HCT116 (cell line): ENCODE results near the gene IVD. TPM values are rescaled to one million over a fixed set of nuclear protein-coding genes. Genes with fewer than 3 reads are reported as not detected.

ENCODE experiments used
- ATAC-seq: fragments of 200-7000 bp; cut with Tn5 transposase; 2 replicates; pipeline ENCODE4 v1.9.1; 2020; ENCODE audit warnings: mild to moderate bottlenecking, moderate library complexity
- BruUV-seq: library from RNA; stranded (reverse); fragments of 400-500 nt; replicated peaks from 2 replicates; lab custom pipeline; 2021; lab: Mats Ljungman, UMichigan
- CTCF ChIA-PET: fragments of 300-600 bp; sonication (Branson Sonifier 250); formaldehyde crosslinking; loops from one replicate; lab custom pipeline; 2021; ENCODE audit warnings: antibody characterized with exemption; lab: Charles Lee
- POLR2A ChIA-PET: fragments of 300-600, 350-600 bp; sonication (Branson Sonifier 250); formaldehyde crosslinking; loops from one replicate; lab custom pipeline; 2021; ENCODE audit warnings: antibody characterized with exemption; lab: Charles Lee
- RAD21 ChIA-PET, 2 experiments: fragments of 300-600 bp; sonication (Branson Sonifier 250); formaldehyde crosslinking; loops; one replicate each; lab custom pipeline; 2023; ENCODE audit warnings: low total read pairs in 2 of 2; ENCODE audit not compliant: uncharacterized antibody in 2 of 2, unreplicated experiment in 2 of 2, low non-redundant PET in 1 of 2; lab: Charles Lee
- DNase-seq: peaks from one replicate; pipeline ENCODE4 v3.0.0-alpha.2; 2010; ENCODE audit warnings: low read depth, low spot score
- H2AFZ ChIP-seq: fragments of 200-600 bp; shearing (Covaris generic), sonication (generic); 2 replicates; pipeline ENCODE4 v1.6.1; 2017; ENCODE audit warnings: low read depth, mixed run types, mixed read lengths, antibody characterized with exemption, low read length; ENCODE audit not compliant: poor library complexity, severe bottlenecking
- H3K27ac ChIP-seq: 2 replicates; pipeline ENCODE4 v1.5.1; 2012; ENCODE audit warnings: low read depth, low read length
- H3K27me3 ChIP-seq: fragments of 200-600 bp; sonication (generic); 2 replicates; pipeline ENCODE4 v1.6.1; 2016; ENCODE audit warnings: mixed run types, low read length, mixed read lengths; ENCODE audit not compliant: insufficient read depth
- H3K36me3 ChIP-seq, 2 experiments: fragments of 200-500 bp in 1 of 2; fragments of 200-600 bp in 1 of 2; sonication (Bioruptor generic) in 1 of 2; sonication (generic) in 1 of 2; 2 replicates each; pipeline versions ENCODE4 v1.5.1 to v1.6.1; 2014 to 2016; ENCODE audit warnings: low read length in 2 of 2, inconsistent platforms in 1 of 2, mixed read lengths in 1 of 2, mixed run types in 1 of 2; ENCODE audit not compliant: insufficient read depth in 2 of 2, control insufficient read depth in 1 of 2
- H3K4me1 ChIP-seq, 2 experiments: fragments of 200-600 bp in 1 of 2; sonication (generic) in 1 of 2; 2 replicates each; pipeline versions ENCODE4 v1.5.1 to v1.6.1; 2012 to 2017; ENCODE audit warnings: low read length in 2 of 2, inconsistent platforms in 1 of 2, mild to moderate bottlenecking in 1 of 2, mixed read lengths in 1 of 2, mixed run types in 1 of 2, moderate library complexity in 1 of 2; ENCODE audit not compliant: insufficient read depth in 2 of 2, control insufficient read depth in 1 of 2
- H3K4me2 ChIP-seq: fragments of 200-600 bp; sonication (generic); 2 replicates; pipeline ENCODE4 v1.6.1; 2017; ENCODE audit warnings: mixed run types, low read length, mixed read lengths
- H3K4me3 ChIP-seq, 2 experiments: fragments of 200-600 bp in 1 of 2; sonication (generic) in 1 of 2; replicated peaks in 1 of 2; 2 replicates each; pipeline ENCODE4 v1.5.1; 2011 to 2016; ENCODE audit warnings: low read length in 2 of 2, control low read depth in 1 of 2, low read depth in 1 of 2, mild to moderate bottlenecking in 1 of 2, mixed read lengths in 1 of 2, mixed run types in 1 of 2
- H3K79me2 ChIP-seq: fragments of 200-600 bp; sonication (generic); 2 replicates; pipeline ENCODE4 v1.6.1; 2017; ENCODE audit warnings: mild to moderate bottlenecking, mixed run types, low read length, moderate library complexity, mixed read lengths; ENCODE audit not compliant: insufficient read depth
- H3K9ac ChIP-seq: fragments of 200-600 bp; sonication (generic); 2 replicates; pipeline ENCODE4 v1.6.1; 2016; ENCODE audit warnings: low read length, mixed read lengths
- H3K9me2 ChIP-seq: fragments of 200-600 bp; sonication (generic), shearing (Covaris generic); 2 replicates; pipeline ENCODE4 v1.6.1; 2017; ENCODE audit warnings: mixed run types, mild to moderate bottlenecking, moderate library complexity; ENCODE audit not compliant: insufficient read depth
- H3K9me3 ChIP-seq, 2 experiments: fragments of 200-500 bp in 1 of 2; fragments of 200-600 bp in 1 of 2; sonication (Bioruptor generic) in 1 of 2; sonication (generic) in 1 of 2; 2 replicates each; pipeline ENCODE4 v1.6.1; 2014 to 2017; ENCODE audit warnings: low read length in 2 of 2, mixed read lengths in 2 of 2, inconsistent platforms in 1 of 2, low read depth in 1 of 2, mild to moderate bottlenecking in 1 of 2, mixed run types in 1 of 2, moderate library complexity in 1 of 2; ENCODE audit not compliant: control insufficient read depth in 1 of 2, insufficient read depth in 1 of 2
- H4K20me1 ChIP-seq: fragments of 200-600 bp; sonication (generic), shearing (Covaris generic); 2 replicates; pipeline ENCODE4 v1.6.1; 2017; ENCODE audit warnings: mixed run types, mild to moderate bottlenecking, moderate library complexity; ENCODE audit not compliant: insufficient read depth
- CBX3 ChIP-seq: IDR thresholded peaks from 2 replicates; pipeline ENCODE4 v1.6.1; 2012; ENCODE audit warnings: low read depth
- CEBPB ChIP-seq: IDR thresholded peaks from 2 replicates; pipeline ENCODE4 v1.6.1; 2012; ENCODE audit warnings: low read depth
- EZH2 ChIP-seq: fragments of 200-600 bp; sonication (generic); IDR thresholded peaks from 2 replicates; pipeline ENCODE4 v1.6.1; 2017; ENCODE audit warnings: antibody characterized with exemption, mixed run types
- EZH2phosphoT487 ChIP-seq: fragments of 200-600 bp; IDR thresholded peaks from 2 replicates; pipeline ENCODE4 v1.6.1; 2018; ENCODE audit warnings: antibody characterized with exemption, borderline replicate concordance
- FOSL1 ChIP-seq: IDR thresholded peaks from 2 replicates; pipeline ENCODE4 v1.6.1; 2012; ENCODE audit warnings: low read depth
- JUND ChIP-seq: IDR thresholded peaks from 2 replicates; pipeline ENCODE4 v1.6.1; 2012
- POLR2A ChIP-seq: IDR thresholded peaks from 2 replicates; pipeline ENCODE4 v1.7.0; 2011; ENCODE audit warnings: borderline replicate concordance; ENCODE audit not compliant: insufficient read depth, insufficient read length; ENCODE audit errors: extremely low read depth
- POLR2AphosphoS5 ChIP-seq: IDR thresholded peaks from 2 replicates; pipeline ENCODE4 v1.6.1; 2011; ENCODE audit warnings: mild to moderate bottlenecking, low read depth, low read length, moderate library complexity
- RAD21 ChIP-seq: IDR thresholded peaks from 2 replicates; pipeline ENCODE4 v1.6.1; 2012; ENCODE audit warnings: low read depth, mild to moderate bottlenecking
- SIN3A ChIP-seq: IDR thresholded peaks from 2 replicates; pipeline ENCODE4 v1.6.1; 2012; ENCODE audit warnings: low read depth
- SRF ChIP-seq: IDR thresholded peaks from 2 replicates; pipeline ENCODE4 v1.6.1; 2012; ENCODE audit warnings: low read depth
- TCF7L2 ChIP-seq: IDR thresholded peaks from 2 replicates; pipeline ENCODE4 v1.7.0; 2011; ENCODE audit warnings: borderline replicate concordance, inconsistent platforms; ENCODE audit not compliant: insufficient read depth, insufficient read length; ENCODE audit errors: extremely low read depth
- YY1 ChIP-seq: IDR thresholded peaks from 2 replicates; pipeline ENCODE4 v1.6.1; 2011; ENCODE audit warnings: low read length, low read depth, moderate library complexity, mild to moderate bottlenecking; ENCODE audit not compliant: insufficient replicate concordance; ENCODE audit errors: extremely low read depth
- ZBTB33 ChIP-seq: IDR thresholded peaks from 2 replicates; pipeline ENCODE4 v1.6.1; 2011; ENCODE audit warnings: mild to moderate bottlenecking, low read length, moderate library complexity; ENCODE audit not compliant: insufficient replicate concordance; ENCODE audit errors: extremely low read depth
- ZFX ChIP-seq: fragments of 450-650 bp; IDR thresholded peaks from 2 replicates; pipeline ENCODE4 v1.6.1; 2017
- ZNF274 ChIP-seq: fragments of 200-500 bp; sonication (Bioruptor generic); IDR thresholded peaks from 2 replicates; pipeline ENCODE4 v1.6.1; 2014; ENCODE audit warnings: mild to moderate bottlenecking, low read depth, low read length, inconsistent platforms
- intact Hi-C: fragments of 100-400 bp; cut with micrococcal nuclease; formaldehyde crosslinking; loops from 2 replicates; pipeline ENCODE4 v1.10.0; 2022
- total RNA-seq: library from RNA; stranded (reverse); gene quantifications from one replicate; pipeline ENCODE4 v1.2.1, GENCODE V29; 2021; ENCODE audit not compliant: unreplicated experiment
- TF ChIP-seq, protein P1 (sequence below): IDR thresholded peaks from 2 replicates; pipeline ENCODE4 v1.6.1; 2012

Gene IVD
- total RNA-seq, 1 experiment from 2014 or later = 65.6 TPM

DNA sequence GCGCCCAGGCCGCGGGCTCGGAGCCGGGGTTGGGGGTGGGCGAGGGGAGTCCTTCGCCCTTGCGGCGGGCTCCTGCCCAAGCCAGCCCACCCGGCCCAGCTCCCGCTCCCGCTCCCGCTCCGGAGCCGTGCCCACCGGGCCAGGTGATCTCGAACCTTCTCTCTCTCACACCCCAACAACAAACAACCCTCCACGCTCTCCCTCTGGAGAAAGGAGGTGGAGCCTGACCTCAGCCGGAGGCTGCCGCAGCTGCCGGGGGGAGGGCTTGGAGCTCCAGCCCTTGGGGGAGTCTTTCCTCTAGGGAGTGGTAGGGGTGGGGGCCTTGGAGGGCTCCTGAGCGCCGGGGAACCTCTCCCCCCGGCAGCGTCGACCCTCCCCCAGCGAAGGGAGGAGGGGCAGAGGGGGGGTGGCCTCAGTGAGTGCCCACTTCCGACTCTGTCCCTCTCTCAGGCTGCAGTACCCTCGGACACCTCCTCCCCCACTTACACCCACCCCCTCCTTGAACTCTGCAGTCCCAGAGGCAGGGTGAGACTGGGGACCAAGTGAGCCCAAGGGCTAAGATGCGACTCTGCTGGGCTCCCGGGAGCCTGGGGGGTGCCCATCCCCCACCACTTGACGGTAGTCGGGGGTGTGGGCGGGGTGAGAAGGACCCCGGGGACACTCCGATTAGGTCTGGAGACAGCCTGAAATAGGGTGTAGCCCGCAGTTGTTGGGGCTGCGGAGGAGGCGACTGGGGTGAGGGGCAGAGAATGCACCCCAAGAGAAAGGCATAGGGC is 30.7 kb downstream of the IVD start:
- RAD21 ChIA-PET = no interaction called here
- no peak overlapping the region for H3K9ac ChIP-seq
- no peak for ATAC-seq

GRCh38 chr15:40436892-40437751 is 31.5 kb downstream of the IVD start:
- intact Hi-C loops = no loop called here
- Histone ChIP-seq H4K20me1 (no peaks in the 10 kb centered on the region), H3K79me2 (peaks cover 5% of the 10 kb centered on the region; the same call in 1 of the 2 replicates), H3K9me3 (no peaks in the 10 kb centered on the region), H2AFZ (no peak overlapping the region), H3K36me3 (no peaks in the 10 kb centered on the region), H3K9ac (no peak overlapping the region), H3K27ac (no peak overlapping the region), H3K9me2 (no peaks in the 10 kb centered on the region), H3K4me2 (no peak overlapping the region), H3K4me1 (peaks cover 7 to 19% of the 10 kb centered on the region in 2 experiments; a peak in 3 of 4 replicates), H3K4me3 (no peak overlapping the region), H3K27me3 (no peaks in the 10 kb centered on the region)
- RAD21 ChIA-PET = no interaction called here
- DNase-seq (no peak), ATAC-seq (no peak)
- CTCF ChIA-PET = no interaction called here
- no peak for TF ChIP-seq SRF
- TF ChIP-seq CBX3 = no peak
- TF ChIP-seq, protein P1, sequence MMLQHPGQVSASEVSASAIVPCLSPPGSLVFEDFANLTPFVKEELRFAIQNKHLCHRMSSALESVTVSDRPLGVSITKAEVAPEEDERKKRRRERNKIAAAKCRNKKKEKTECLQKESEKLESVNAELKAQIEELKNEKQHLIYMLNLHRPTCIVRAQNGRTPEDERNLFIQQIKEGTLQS = no peak
- TF ChIP-seq ZNF274 = no peak
- no peak for TF ChIP-seq FOSL1
- TF ChIP-seq RAD21 = no peak
- TF ChIP-seq ZBTB33 = no peak
- no peak for TF ChIP-seq EZH2
- TF ChIP-seq EZH2phosphoT487 = no peak
- no peak for TF ChIP-seq CEBPB
- no peak for TF ChIP-seq SIN3A
- TF ChIP-seq POLR2AphosphoS5 = no peak
- TF ChIP-seq TCF7L2 = no peak
- no peak for TF ChIP-seq ZFX
- TF ChIP-seq JUND = no peak
- no peak for TF ChIP-seq POLR2A
- no TSS peak for BruUV-seq
- POLR2A ChIA-PET = no interaction called here

More for the DNA sequence above, 30.7 kb downstream of the IVD start:
- BruUV-seq = no TSS peak
- Histone ChIP-seq H4K20me1 (no peaks in the 10 kb centered on the region), H3K36me3 (no peaks in the 10 kb centered on the region), H3K4me3 (no peak overlapping the region), H3K27ac (no peak overlapping the region), H3K4me1 (peaks cover 7 to 15% of the 10 kb centered on the region in 2 experiments; a peak in 3 of 4 replicates), H3K9me3 (no peaks in the 10 kb centered on the region), H3K27me3 (no peaks in the 10 kb centered on the region), H3K9me2 (no peaks in the 10 kb centered on the region), H3K79me2 (no peaks in the 10 kb centered on the region), H2AFZ (no peak overlapping the region), H3K4me2 (no peak overlapping the region)
- TF ChIP-seq SIN3A (no peak), JUND (no peak), YY1 (no peak), CBX3 (no peak), EZH2phosphoT487 (no peak), RAD21 (no peak), POLR2A (no peak)
- POLR2A ChIA-PET = no interaction called here
- CTCF ChIA-PET = no interaction called here
- intact Hi-C loops = no loop called here
- DNase-seq = no peak
